Mesothelial cell of epicardium (in vitro differentiated cells): ENCODE results near the gene SMIM8. TPM values are rescaled to one million over a fixed set of nuclear protein-coding genes. Genes with fewer than 3 reads are reported as not detected.

Source experiments
- DNase-seq, 2 experiments: peaks; one replicate each; pipeline ENCODE4 v3.0.0; 2021; ENCODE audit warnings: low spot score in 2 of 2; ENCODE audit not compliant: unreplicated experiment in 2 of 2
- H3K27ac Mint-ChIP-seq: 2 replicates; pipeline ENCODE4 v1.8.0; 2021; ENCODE audit warnings: mixed read lengths
- H3K27me3 Mint-ChIP-seq: 2 replicates; pipeline ENCODE4 v1.8.0; 2021; ENCODE audit warnings: low read depth, mixed read lengths
- H3K36me3 Mint-ChIP-seq: 2 replicates; pipeline ENCODE4 v1.8.0; 2021; ENCODE audit warnings: mixed read lengths
- H3K4me1 Mint-ChIP-seq: 2 replicates; pipeline ENCODE4 v1.8.0; 2021; ENCODE audit warnings: mixed read lengths
- H3K4me3 Mint-ChIP-seq: 2 replicates; pipeline ENCODE4 v1.8.0; 2021; ENCODE audit warnings: mild to moderate bottlenecking, moderate library complexity, mixed read lengths
- H3K9me3 Mint-ChIP-seq: 2 replicates; pipeline ENCODE4 v1.8.0; 2021; ENCODE audit warnings: mixed read lengths
- CTCF ChIP-seq: fragments of 200-600 bp; sonication (generic); IDR thresholded peaks from one replicate; pipeline ENCODE4 v1.5.0; 2021; ENCODE audit warnings: antibody characterized with exemption; ENCODE audit not compliant: unreplicated experiment
- total RNA-seq: library from RNA; stranded (reverse); gene quantifications from 3 replicates; pipeline ENCODE4 v1.2.1, GENCODE V29; 2021

SMIM8 gene
- total RNA-seq, 1 donor from 2014 or later, result 26.7 TPM

DNA sequence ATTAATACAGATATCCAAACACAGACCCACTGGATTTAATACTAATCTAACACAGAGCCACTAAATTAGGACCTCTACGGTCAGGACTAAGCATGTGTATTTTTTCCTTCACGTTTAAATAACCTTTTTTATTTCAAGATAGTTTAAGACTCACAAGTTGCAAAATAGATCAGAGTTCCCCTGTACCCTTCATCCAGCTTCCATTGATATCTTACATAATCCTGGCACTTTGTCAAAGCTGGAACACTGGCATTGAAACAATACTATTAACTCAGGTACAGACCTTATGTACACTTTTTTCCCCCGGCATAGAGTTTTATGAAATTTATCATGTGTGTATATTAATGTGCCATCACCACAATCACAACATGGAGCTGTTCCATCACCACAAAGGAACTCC, 24.3 kb downstream of the SMIM8 start:
- no peak for TF ChIP-seq CTCF
- Mint-ChIP-seq H3K27ac (no peak overlapping the region), H3K36me3 (peaks cover 5% of the 10 kb centered on the region), H3K9me3 (no peaks in the 10 kb centered on the region), H3K4me3 (no peak overlapping the region), H3K4me1 (peaks cover 32% of the 10 kb centered on the region), H3K27me3 (no peaks in the 10 kb centered on the region)
- no peak for DNase-seq

- DNase-seq, result no peak
- Mint-ChIP-seq H3K27me3 (no peaks in the 10 kb centered on the region), H3K36me3 (peaks cover 8% of the 10 kb centered on the region), H3K4me1 (peaks cover 2% of the 10 kb centered on the region), H3K9me3 (no peaks in the 10 kb centered on the region), H3K27ac (no peak overlapping the region), H3K4me3 (no peak overlapping the region)
- no peak for TF ChIP-seq CTCF
These were observed 27.5 kb downstream of the SMIM8 start for GRCh38 chr6:87349896-87350295.

DNA sequence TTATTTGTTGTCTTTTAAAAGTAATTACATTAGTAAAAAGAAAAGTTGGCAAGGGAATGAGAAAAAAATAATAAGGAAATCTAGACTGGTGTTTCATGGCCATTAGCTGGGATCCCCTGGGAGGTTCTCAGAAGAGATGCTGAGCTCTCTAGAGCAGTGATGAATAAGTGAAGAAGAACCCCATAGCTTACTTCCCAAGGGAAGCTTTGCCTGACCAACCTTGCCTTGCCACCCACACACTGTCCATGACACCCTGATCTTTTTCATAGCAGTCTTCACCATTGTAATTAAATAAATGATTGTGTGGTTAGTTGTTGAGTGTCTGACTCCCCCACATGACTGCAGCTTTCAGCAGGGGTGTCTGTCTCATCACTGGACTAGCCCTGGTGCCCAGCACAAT, 28.1 kb downstream of the SMIM8 start:
- no peak for TF ChIP-seq CTCF
- DNase-seq, result no peak
- H3K4me1 Mint-ChIP-seq, result no peaks in the 10 kb centered on the region
- H3K36me3 Mint-ChIP-seq, result peaks cover 8% of the 10 kb centered on the region
- H3K27me3 Mint-ChIP-seq, result no peaks in the 10 kb centered on the region
- no peak overlapping the region for H3K27ac Mint-ChIP-seq
- H3K4me3 Mint-ChIP-seq, result no peak overlapping the region
- H3K9me3 Mint-ChIP-seq, result no peaks in the 10 kb centered on the region

- Mint-ChIP-seq H3K4me3 (no peak overlapping the region), H3K27ac (no peak overlapping the region), H3K36me3 (peaks cover 7% of the 10 kb centered on the region), H3K27me3 (no peaks in the 10 kb centered on the region), H3K9me3 (no peaks in the 10 kb centered on the region), H3K4me1 (no peaks in the 10 kb centered on the region)
- TF ChIP-seq CTCF, result no peak
- DNase-seq, result no peak
These were observed 29.2 kb downstream of the SMIM8 start for GRCh38 chr6:87351583-87351982.

- peaks cover 12% of the 10 kb centered on the region for H3K36me3 Mint-ChIP-seq
- no peaks in the 10 kb centered on the region for H3K9me3 Mint-ChIP-seq
- H3K27ac Mint-ChIP-seq, result no peak overlapping the region
- H3K27me3 Mint-ChIP-seq, result no peaks in the 10 kb centered on the region
- no peak overlapping the region for H3K4me3 Mint-ChIP-seq
- no peak for DNase-seq
- peaks cover 2% of the 10 kb centered on the region for H3K4me1 Mint-ChIP-seq
- no peak for TF ChIP-seq CTCF
These were observed 33.8 kb downstream of the SMIM8 start for GRCh38 chr6:87356181-87356580.

GRCh38 chr6:87357479-87358196, 35.2 kb downstream of the SMIM8 start:
- H3K9me3 Mint-ChIP-seq, result no peaks in the 10 kb centered on the region
- H3K27me3 Mint-ChIP-seq, result no peaks in the 10 kb centered on the region
- H3K4me1 Mint-ChIP-seq, result peaks cover 2% of the 10 kb centered on the region
- no peak overlapping the region for H3K4me3 Mint-ChIP-seq
- TF ChIP-seq CTCF, result no peak
- H3K36me3 Mint-ChIP-seq, result peaks cover 13% of the 10 kb centered on the region
- no peak for DNase-seq
- H3K27ac Mint-ChIP-seq, result no peak overlapping the region
